ENCODE measurements around the gene WDR1.

The WDR1 gene

GRCh38 chr4:10025230-10025806 lies 91.3 kb downstream of the WDR1 start:
- Histone ChIP-seq H2AFZ (ENCODE audit: low read depth, low read length) (no peak overlapping the region), H3K27ac (ENCODE audit: low read length) (no peak overlapping the region), H3K4me1 (ENCODE audit: low read length) (peaks cover 40% of the 10 kb centered on the region), H3K4me2 (ENCODE audit: low read length) (no peak overlapping the region), H3K9me3 (ENCODE audit: insufficient read depth, low read length) (no peaks in the 10 kb centered on the region), H3K4me3 (ENCODE audit: low read length) (no peak overlapping the region), H3K9ac (ENCODE audit: low read length) (no peak overlapping the region), H3K36me3 (replicated peaks; ENCODE audit: low read depth, low read length) (no peaks in the 10 kb centered on the region), H3K27me3 (ENCODE audit: low read depth, low read length) (peaks cover 11% of the 10 kb centered on the region; the same call in 1 of the 2 replicates), H3K79me2 (ENCODE audit: low read length) (no peaks in the 10 kb centered on the region), H4K20me1 (ENCODE audit: insufficient read depth, low read length) (no peaks in the 10 kb centered on the region)
- TF ChIP-seq EZH2phosphoT487 (IDR thresholded peaks at IDR 0.05; ENCODE audit: low read depth) (no peak), CTCF (IDR thresholded peaks at IDR 0.05; ENCODE audit: low read depth, low read length) (no peak)
